Measurements from ENCODE around the gene SLC2A9.
"Not testable (repeated sequence)": the region's sequence is repeated elsewhere in the genome, so short reads cannot be mapped to it uniquely, and the experiment has no call there.

SLC2A9 gene

GRCh38 chr4:9994246-9994847 is 26.9 kb downstream of the SLC2A9 start:
- DNase-seq = no peak

DNA sequence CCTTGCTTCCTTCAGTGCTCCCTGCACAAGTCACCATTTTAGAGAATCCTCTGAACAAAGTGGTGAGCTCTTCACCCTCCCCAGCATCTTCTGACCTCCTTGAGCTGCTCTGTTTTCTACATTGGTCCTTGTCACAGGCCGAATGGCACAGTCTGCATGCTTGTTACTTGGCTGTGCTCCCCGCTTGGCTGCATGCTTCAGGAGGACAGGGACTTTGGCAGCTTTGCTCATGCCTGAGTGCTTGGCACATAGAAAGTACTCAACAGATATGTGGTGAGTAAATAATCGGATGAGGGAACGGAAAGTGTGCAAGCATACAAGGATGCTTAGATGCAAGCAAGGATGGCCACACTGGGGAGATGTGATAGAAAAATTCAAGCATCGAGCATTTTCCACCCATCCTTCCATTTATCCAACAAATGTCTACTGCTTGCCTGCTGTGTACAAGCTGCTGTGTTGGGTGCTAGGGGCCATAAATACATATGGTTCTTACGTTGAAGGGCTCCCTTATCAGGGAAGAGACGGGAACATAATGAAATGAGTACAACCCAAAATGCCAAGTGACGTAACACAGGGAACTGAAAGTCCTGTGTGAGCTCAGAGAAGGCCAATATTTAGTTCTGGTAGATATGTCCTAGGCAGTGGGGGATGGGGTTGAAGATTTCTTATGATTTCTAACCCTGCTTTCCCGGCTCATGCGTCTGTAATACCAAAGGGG is 31.2 kb downstream of the SLC2A9 start:
- DNase-seq = no peak

GRCh38 chr4:9988933-9989332 is 32.4 kb downstream of the SLC2A9 start:
- DNase-seq = no peak

GRCh38 chr4:9988363-9988749 is 32.9 kb downstream of the SLC2A9 start:
- DNase-seq = no peak

DNA sequence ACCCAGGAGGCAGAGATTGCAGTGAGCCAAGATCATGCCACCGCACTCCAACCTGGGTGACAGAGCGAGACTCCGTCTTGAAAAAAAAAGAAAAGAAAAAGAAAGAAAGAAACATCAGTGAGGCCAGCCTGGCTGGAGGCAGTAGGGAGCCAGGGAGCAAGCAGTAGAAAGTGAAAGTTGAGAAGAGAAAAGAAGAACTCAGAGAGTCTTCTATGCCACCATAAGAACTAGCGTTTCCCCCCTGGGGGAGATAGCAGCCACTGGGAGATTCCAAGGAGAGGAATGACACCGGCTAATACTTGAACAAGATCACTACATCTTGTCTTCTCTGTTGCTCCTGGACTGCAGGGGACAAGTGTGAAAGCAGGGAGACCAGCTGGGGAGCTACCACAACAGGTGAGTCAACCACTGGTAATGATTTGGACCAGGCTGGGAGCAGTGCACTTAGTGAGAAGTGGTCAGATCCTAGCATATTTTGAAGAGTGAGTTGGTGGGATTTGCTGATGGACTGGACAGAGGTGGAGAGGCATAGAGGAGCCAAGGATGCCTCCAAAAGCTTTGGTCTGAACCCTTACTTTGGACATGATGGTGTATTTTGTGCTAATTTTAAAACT is 33.4 kb downstream of the SLC2A9 start:
- no peak for DNase-seq

- DNase-seq = no peak
Measured at GRCh38 chr4:9984621-9985020, 36.7 kb downstream of the SLC2A9 start.

DNA sequence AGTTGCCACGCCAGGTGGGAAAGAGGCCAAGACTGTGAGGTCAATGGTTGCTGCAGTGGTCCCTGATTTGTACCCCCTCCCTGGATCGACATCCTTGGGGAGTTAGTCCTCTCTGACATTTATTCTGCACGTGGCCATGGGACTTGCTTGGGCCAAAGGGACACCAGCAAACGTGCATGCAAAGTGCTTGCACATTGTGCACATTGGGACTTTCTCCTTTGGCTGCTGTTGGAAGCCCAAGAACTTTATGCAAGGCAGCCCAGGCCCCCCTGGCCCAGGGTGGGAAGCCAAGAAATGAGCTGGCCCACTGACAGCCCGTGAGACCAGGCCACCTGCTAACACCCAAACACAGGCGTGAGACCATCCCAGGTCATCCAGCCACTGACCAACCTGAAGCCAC is 38.1 kb downstream of the SLC2A9 start:
- DNase-seq = no peak

DNA sequence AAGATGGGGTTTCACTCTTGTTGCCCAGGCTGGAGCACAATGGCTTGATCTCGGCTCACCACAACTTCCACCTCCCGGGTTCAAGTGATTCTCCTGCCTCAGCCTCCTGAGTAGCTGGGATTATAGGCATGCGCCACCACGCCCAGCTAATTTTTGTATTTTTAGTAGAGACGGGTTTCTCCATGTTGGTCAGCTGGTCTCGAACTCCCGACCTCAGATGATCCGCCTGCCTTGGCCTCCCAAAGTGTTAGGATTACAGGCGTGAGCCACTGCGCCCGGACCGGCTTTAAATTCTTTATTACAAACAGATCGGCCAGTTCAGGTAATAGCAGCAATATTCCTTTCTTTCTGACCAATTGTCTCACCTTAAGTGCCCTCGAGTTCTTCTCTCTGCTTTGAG is 39.4 kb downstream of the SLC2A9 start:
- not testable (repeated sequence) for DNase-seq

GRCh38 chr4:9980898-9981297 is 40.4 kb downstream of the SLC2A9 start:
- DNase-seq = no peak

GRCh38 chr4:9979101-9979701 is 42.1 kb downstream of the SLC2A9 start:
- DNase-seq = no peak

DNA sequence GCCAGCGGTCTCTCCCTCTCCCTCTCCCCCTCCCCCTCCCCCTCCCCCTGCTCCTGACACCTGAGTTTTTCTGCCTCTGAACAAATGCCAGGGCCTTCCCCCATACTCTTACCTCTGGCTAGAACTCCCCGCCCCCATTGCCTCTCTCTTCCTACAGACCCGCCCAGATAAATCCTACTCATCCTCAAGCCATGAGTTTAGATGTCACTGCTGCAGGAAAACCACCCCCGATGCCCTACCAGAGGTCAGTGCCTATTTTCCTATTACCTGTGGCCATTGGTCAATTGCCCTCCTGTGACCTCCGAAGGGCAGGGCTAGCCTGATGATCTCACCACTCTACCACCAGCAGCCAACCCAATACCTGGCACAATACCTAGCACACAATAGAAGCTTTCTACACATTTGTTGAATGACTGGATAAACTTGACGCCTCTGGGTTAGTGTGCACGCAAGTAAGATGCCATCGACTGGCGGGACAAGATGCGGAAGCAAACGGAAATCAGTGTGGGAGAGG is 43.7 kb downstream of the SLC2A9 start:
- DNase-seq = no peak

DNA sequence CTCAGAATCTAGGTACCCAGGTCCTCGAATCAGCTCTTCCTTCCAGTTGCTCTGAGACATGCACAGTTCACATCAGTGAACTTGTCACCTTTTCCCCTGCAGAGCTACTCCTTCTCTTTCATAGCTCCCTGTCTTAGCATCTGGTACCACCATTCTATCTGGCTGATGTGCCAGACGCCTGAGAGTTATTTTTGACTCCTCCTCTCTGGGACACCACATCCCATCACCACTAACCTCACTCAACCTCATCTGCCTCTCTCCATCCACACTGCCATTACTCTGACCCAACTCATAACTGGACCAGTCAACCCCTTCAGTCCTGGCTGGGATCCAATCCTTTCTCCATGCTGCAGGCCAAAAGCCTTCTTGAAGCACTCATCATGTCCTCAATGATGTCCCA is 44.5 kb downstream of the SLC2A9 start:
- DNase-seq = no peak

DNA sequence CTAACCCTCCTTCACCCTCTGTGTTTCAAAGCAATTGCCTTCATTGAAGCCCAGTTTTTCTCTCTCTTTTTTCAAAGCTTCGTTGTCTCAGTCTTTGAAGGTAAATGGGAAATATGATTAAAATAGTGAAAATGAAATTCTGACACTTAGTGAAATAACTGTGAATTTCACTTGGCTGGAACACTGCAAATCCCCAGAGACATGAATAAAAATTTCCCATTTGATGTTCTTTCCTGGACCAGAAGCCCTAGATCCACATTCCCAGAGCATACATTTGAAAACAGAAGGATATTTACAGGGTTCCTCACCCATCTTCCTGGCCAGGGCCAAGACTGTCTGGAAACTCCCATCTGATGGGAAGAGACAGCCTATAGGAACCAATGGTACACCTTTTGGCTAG is 45.0 kb downstream of the SLC2A9 start:
- no peak for DNase-seq

GRCh38 chr4:9971711-9972110 is 49.6 kb downstream of the SLC2A9 start:
- peak; percentile 53 for DNase-seq

DNA sequence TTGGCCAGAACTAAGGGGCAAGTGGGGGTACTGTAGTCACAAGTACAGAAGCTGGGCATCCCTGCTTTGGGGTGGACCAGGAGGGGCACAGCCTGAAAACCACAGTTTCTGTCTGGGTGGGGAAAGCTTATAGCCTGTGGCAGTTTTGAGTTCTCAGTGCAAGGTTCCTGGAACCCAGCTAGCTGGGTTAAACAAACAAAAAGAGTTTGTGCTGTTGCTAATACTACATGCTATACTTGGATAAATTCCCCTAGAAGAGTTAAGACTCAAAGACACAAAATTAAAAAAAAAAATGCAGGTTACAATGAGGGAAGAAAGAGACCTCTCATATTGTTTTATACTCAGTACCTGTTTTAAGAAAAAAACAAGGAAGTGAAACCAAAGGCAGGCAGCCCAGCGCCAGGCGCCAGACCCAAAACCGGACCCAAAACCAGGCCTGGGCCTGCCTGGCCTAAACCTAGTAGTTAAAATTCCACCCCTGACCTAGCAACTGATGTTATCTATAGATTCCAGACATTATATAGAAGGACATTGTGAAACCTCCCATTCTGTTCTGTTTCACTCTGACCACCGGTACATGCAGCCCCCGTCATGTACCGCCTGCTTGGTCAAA is 50.8 kb downstream of the SLC2A9 start:
- DNase-seq = no peak

DNA sequence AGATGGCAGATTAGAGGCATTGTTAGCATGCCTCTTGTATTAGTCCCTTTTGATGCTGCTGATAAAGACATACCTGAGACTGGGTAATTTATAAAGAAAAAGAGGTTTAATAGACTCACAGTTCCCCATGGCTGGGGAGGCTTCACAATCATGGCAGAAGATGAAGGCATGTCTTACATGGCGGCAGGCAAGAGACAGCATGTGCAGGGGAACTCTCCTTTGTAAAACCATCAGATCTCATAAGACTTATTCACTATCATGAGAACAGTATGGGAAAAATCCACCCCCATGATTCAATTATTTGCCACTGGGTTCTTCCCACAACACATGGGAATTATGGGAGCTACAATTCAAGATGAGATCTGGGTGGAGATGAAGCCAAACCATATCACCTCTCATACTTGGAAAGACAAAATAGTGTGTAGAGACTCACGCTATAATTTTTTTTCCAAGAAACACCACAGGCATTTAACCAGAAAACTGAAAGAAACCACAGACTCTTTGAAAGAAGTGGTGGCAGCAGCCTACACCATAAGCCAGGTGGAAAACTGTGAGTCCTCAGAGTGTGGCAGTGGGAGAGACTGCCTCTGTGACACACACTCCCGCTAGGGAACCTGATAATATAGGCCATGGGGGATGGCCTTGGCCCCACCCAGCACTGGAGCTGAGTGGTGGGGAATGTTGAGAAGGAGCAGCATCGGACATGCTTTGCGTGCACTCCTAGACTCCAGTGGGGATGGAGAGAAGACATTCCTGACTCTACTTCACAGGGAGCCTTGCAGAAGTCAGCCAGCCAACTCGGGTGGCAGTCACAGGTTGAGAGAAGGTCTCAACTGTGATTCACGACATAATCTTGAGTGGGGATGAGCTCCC is 51.5 kb downstream of the SLC2A9 start:
- no peak for DNase-seq

GRCh38 chr4:9968472-9968871 is 52.8 kb downstream of the SLC2A9 start:
- no peak for DNase-seq

GRCh38 chr4:9964879-9965278 is 56.4 kb downstream of the SLC2A9 start:
- no peak for DNase-seq

- DNase-seq = no peak
Measured at GRCh38 chr4:9963328-9963727, 58.0 kb downstream of the SLC2A9 start.

DNA sequence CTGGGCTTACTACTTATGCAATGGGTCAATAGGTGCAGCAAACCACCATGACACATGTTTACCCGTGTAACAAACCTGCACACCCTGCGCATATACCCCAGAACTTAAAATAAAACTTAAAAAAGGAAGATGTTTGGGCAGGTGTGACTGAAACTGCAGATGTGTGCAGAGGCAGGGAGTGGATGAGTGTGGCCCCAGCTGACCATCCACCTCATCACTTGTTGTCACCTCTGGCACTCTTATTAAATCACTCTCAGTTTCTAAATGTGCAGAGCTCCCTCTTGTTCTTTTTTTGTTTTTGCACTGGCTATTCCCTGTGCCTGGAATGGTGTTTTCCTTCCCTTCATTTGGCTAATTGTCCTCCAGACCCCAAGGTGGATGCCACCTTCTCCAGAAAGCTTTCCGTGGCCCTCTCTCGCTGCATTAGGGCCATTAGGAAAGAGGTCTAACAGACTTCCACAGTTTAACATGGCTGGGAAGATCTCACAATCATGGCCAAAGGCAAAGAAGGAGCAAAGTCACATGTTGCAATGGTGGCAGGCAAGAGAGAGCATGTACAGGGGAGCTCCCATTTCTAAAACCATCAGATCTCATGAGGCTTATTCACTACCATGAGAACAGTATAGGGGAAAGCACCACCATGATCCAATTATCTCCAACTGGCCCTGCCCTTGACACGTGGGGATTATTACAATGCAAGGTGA is 58.5 kb downstream of the SLC2A9 start:
- no peak for DNase-seq

DNA sequence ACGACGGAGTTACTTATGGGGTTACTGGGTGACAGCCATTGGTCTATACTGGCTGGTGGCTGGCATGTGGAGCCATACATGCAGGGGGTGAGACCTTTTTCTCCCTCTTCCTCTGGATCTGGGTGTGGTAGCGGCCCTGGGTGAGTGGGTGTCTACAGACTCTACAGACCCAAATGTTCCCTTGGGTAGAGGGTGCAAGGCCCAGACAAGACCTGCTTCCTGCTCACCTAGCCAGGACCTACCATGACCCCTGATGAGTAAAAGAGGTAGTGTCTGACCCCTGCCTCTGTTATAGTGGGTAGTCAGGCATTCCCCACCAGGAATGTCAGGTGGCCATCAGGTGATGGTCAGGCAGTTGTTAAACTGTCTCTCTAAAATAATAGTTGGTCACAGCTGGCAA is 66.8 kb downstream of the SLC2A9 start:
- DNase-seq = no peak

- DNase-seq = no peak
Measured at GRCh38 chr4:9953089-9953488, 68.2 kb downstream of the SLC2A9 start.
